HG03025 (cell line): ENCODE data around the gene SUPT4H1.
A peak's percentile ranks its signal among the peaks of the same experiment; 100 is the strongest.

Experiments used
- ATAC-seq: cut with Tn5 transposase; IDR thresholded peaks from one replicate; pipeline ENCODE4 v1.9.1; 2021; ENCODE audit warnings: mild to moderate bottlenecking, moderate library complexity; ENCODE audit not compliant: unreplicated experiment, low FRiP score

Gene SUPT4H1

DNA sequence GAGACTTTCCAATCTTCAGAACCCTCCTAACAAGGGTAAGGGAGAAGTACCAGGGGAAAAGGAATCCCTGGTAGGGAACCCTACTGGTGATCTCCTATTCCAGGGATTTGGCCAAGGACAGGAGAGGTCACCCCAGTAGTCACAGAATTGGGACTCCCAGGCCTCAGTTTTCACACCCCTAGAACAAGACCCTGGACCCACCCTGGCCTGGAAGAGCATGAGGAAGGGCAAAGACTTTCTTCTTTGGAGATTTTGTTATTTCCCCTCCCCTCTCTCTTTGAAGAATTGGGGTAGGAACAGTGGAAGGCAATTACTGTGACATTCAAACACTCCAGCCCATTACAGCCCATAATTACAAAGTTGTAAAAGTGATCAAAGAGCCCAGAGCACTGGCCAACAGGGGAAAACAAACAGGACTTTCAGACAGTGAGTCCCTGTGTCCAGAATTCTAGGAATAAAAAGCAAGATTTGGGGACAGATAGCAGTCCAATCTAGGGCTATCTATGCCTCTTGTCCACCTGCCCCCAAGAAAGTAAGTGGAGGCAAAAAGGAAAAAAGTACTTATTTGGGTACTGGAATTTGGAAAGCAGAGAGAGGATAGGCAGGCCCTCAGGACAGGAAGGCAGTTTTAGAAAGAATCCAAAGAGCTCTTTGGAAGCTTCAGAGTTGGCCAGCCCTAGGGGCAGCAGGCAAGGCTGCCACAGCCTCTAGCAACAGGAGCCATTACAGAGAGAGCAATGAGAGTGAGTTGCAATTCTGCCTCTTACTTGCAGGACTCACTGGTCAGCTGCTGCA is 13.4 kb upstream of the SUPT4H1 start:
- no peak for ATAC-seq

DNA sequence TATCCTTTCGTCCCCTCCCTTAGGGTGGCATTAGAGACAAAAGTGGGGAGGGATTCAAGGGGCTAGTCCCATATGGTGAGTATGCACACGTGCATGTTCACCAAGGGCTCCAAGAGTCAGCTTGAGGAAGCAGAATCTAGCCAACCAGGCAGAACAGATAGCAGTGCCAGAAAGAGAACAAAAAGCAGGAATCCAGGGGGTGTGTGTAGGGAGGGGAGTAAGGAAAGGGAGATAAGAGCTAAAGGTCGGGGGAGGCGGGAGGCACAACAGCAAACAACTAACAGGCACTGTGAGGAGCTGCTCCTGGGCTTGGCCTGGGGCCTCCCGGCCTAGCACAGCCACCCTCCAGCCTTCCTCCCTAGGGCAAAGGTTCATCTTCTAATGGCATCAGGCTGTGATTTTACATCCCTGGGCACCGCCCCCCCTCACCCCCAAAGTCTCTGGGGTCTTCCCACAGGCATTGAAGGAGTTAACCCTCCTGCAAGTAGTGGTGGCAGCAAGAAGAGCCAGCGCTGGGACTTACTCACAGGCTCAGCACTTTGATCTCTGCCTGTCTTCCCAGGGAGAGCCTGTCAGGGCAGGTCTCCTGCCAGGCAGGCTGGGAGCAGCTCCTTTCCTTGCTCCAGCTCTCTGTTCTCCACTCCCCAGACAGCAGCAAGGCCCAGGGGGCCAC is 12.4 kb upstream of the SUPT4H1 start:
- ATAC-seq = no peak

DNA sequence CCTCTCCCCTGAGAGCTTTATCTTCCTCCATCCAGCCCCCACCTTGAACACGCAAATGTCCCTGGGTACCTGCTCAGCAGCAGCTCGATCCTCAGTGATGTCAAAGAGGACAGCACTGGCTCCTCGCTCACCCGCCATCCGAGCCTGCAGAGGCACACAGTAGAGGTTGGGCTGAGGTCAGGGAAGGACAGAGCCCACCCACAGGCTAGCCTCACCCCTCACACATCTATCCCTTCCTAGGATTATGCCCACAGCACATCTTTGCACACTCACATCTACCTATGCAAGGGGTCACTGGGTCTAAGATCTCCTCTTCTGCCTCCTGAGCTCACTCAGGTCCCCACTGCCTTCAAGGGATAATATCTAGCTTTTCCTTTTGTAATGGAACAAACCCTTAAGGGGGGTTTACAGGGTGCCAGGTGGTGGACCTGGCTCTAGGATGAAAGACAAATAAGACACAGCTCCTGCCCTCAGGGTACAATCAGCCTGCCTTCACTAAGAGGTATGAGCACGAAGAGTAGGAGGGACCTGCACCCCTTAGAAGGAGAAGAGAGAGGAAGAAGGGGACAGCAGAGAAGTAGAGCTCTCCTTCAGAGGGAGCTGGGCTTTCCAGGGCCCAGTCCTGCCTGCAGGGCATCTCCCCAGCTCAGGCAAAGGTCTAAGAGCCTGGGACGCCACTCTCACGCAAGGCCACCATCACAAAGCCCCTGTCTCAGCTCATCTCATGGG is 11.6 kb upstream of the SUPT4H1 start:
- ATAC-seq = no peak

DNA sequence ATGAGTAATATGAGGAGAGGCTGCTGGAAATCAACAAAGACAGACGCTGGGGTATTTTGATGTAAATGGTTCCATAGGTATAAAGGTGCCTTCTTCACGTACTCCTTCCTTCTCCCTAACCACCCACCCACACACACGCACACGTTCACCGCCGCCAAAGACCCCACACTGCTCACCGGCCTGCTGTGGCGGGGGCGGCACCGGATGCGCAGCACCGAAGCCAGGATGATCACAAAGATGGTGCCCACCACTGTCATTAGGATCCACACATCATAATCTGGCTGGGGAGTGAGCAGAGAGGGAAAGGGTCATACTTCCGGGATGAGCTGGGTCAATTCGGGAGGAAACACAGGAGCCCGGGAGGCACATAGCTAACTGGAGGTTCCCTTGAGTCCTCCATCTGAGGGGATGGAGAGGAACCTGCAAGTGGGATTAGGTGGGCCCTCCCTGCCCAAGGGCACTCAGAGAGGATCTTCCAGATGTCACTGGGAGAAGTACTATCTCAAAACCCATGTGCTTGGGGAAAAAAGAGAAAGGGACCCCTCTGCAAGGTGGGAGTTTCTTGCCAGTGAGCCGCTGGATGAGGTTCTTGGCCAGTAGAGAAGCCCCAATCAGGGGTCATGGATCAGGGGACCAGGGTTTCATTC is 10.5 kb upstream of the SUPT4H1 start:
- ATAC-seq = no peak

DNA sequence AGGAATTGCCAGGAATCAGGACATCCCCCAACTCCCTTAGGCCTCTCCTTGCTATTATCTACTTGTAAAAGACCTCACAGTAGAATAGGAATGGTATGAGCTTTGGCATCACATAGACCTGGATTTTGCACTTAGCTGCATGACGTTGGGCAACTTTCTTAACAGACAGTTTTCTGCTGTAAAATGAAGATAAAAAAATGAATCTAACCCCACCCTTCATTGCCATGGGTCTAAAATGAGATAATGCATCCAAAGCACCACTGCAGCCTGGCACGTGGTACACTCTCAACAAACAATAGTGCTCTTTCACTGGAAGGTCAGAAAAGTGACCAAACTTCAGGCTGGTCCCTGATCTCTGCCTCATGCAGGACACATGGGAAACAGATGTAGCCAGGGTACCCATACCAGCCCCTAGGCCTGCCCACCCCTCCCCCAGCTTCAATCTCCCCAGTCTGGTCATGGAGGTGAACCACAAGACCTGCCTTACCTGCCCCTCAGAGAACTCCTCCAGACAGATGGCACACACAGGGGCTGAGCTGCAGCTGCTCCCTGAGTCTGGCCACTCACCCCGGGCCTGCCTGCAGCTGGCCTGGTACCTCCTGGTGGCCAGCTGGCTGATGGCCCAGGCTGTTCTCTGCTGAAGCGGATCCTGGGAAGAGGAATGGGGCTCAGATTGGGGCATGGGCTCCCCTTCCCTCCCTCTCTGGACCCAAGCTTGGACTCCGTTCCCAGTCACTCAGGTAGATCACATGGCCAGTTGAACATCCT is 8.5 kb upstream of the SUPT4H1 start:
- ATAC-seq = no peak

DNA sequence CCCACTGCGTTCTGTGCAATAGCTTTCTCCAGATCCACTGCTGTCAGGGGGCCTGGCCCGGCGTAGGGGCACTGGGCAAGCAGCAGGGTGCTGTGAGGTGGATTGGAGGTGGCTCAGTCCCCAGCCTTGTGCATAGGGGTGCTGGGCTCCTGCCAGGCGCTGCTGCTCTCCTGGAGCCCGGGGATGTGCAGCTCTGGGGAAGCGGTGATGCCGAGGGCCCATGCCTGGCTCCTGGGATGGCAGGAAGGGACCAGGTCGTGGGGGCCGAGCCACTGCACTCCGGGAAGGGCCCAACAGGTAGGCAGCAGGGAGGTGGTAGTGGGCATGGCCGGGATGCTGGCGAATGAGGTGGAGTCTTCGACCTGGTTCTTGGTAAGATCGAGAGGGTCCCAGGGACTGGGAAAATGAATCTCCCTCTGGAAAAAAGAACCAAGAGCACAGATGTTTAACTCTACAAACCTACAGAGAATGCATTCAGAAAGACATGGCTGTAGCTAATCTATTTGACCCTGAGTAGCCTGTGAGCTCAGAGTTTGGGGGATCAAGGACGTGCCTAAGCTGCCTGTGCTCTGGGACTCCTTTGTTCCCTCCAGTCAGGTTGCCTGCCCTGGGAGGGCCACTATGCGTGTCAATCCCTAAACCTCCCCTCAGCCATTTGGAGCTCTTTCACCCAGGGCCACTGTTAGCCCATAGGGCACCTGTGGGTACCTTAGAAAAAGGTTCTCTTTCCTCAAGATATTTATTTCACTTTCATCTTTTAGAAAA is 6.6 kb upstream of the SUPT4H1 start:
- no peak for ATAC-seq

DNA sequence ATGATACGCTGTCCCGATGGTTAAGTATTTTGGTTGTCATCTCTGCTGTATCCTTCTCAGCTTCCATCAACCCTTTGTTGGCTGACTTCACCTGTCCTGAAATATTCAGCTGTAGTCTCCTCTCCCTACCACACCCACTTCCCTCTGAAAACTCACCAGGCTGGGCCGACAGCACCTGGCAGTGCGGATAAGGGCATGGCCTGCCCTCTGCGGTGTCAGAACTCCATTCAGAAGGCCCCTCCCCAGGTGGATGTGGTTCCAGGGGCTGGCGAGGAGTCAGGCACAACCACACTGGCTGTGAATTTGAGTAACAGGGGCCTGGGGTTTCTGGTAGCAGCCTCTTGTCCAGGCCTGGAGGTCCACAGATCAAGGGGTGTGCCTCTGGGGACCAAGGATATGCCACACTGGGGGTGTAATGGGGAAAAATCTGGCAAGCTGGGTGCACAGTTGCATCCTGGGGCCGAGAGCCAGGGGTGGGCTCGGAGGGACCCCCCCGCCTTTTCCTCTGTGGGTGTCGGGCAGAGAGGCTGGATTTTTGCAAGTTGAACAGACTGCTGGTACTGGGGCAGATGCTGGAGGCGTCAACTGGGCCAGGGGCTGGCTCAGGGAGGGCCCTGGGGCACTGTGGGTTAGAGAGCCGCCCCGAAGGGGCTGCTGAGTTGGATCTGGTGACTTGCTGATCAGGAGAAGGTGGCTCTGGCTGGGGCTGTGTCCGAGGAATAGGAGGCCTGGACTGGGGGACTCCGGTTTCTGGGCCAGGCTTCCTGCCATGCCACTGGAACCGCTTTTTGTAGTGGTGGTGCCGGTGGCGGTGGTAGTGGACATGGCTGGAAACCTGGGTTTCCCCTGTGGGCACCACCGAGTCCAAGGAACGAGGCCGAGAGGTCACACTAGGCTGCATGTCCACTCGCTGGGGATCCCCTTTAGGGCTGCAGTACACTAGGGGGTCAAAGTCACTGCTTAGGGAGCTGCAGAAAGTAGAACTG is 5.6 kb upstream of the SUPT4H1 start:
- no peak for ATAC-seq

DNA sequence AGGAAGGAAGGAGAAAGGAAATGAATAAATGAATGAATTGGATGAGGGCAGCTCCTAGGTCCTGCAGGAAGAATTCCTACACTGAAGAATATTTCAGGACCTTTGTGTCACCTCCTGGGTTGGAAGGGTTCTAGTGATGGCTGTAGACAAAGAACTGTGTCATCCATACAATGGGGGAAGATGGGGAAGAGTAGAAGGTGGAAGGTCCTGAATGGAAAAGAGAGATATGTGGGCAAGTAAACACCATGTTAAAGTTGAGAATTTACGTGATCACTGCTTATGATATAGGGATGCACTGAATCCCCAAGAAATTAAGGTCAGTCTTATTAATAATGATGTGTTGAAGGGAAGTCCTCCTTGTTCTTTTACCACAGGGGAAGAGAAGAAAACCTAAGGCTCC is 4.2 kb upstream of the SUPT4H1 start:
- no peak for ATAC-seq

DNA sequence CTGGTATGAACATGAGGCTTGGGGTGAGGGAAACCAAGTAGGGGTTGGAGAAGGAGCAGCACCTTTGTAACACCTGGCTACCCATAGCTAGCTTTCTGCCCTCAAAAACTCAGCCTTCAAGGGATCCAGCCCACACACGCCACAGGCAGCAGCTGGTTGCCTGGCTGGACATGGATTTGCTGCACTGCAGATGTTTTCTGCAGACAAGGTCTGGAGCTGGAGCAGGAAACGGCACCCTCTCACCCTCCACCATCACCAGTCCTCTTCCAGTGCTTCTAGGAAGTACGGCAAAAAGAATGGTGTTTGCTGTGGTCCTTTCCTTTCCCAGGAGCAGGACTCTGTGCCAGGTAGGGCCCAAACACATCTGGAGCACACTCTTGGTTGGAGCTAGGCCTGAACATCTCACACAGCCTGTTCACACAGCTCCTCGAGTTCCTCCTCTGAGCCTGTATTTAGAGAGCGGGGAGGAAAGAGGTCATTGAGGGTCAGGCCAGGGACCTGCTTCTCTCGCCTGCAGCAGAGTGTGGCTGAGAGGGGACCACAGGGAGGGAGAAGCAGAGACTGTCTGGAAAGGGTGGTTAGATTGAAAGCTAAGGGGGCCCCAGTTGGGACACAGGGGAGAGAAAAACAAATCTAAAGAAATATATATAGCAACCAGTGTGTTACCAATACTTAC is 2.7 kb upstream of the SUPT4H1 start:
- no peak for ATAC-seq

DNA sequence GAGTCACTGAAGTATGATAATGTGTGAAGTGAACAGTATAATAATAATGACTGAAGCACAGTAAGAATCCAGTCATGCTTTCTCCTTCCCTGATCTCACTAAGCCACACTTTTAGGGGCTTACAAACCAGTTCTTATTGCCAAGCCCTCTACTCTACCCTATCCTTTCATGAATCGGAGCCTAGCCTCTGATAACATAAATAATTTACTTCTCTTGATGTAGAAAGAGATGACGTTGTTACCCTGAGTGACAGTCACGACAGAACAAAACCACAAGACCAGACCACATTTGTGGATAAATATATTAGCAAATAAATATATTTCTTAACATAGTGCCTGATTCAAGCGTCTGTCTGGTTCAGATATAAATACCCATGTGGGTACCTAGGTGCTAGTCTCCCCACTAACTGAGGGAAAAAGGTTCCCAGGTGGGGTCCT is 1.4 kb upstream of the SUPT4H1 start:
- ATAC-seq = no peak

DNA sequence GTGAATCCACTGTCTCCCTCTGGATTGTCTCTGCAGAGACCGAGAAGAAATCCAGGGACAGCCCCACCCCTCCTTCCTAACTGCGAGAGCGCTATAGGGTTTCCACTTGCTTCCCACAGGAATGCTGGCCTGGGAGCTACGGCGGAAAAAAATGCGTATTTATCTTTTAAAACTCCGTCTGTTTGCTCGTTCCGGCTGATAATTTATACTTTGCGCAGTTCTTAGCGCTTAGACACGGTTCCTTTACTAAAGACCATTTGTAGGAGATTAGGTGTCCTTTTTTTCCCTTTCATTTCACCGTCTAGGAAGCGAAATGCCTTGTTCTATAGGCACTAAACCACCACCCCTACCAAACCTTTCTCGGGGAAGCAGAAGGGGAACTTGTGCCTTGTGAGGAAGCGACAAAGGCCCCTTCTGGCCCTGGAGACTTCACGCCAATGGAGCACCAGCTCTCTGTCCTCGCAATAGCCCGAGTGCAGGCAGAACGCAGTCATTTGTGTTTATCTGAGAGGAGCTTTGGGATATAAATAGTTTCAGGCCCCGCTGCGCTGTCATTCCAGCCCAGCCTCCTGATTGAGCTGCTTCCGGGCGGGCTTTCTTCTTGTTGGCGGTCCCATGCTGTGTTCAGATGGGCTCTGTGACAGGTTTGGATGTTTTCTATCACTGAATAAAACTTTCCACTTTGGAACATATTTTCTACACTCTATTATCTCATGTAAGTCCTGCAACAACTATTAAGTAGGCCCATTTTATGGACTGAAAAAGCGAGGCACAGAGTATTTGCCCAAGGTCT is 791 bp upstream of the SUPT4H1 start:
- ATAC-seq = no peak

DNA sequence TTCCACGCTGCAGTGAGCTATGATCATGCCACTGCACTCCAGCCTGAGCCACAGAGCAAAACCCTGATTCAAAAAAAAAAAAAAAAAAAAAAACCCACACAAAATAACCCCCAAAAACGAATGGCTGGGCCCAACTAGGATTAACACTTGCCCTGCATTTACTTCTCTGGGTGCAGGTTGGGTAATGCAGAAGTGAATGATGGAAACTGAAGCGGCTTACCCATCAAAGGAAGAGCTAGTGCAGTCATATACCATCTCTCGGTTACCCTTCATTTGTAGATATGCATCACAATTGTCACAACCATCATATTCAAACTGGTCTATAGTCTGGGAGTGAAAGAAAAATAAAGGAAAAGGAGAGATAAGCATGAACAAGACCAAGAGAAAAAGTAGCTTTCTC is 819 bp downstream of the SUPT4H1 start:
- no peak for ATAC-seq

DNA sequence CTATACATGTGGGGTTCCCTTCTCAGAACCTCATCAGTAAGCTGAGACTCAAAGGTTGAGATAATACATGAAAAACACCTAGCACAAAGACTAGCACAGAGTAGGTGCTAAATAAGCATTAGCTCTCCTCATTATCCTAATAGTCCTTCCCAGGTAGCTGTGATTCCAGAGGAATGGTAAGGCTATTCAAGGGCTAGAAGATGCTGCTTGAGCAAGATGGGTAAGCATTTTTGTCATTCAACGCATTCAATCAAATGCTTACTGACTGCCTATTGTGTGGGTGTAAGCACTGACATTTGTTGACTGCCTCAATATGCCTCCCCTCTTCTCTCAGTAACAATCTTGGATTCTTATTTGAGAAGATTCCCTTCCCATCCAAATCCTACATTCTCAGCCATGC is 4.0 kb downstream of the SUPT4H1 start:
- ATAC-seq = no peak

DNA sequence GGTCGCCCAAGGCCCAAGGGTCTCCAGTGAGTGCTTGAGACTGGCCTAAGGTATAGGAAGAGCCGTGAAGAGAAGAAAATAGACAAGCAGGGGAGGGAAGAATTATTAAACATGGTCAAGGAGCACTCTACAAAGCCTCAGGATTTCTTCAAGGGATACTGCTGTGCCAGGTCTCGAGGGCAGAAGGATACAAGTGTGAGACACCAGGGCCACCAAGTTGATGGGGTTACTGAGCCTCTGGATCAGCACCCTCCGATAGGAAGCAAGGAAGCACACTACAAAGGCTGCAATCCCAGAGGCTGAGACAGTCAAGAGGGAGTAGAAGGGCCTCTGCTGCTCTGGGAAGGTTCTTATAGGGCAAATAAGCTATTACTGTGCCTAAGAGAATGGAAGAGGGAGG is 6.5 kb downstream of the SUPT4H1 start:
- ATAC-seq = no peak

DNA sequence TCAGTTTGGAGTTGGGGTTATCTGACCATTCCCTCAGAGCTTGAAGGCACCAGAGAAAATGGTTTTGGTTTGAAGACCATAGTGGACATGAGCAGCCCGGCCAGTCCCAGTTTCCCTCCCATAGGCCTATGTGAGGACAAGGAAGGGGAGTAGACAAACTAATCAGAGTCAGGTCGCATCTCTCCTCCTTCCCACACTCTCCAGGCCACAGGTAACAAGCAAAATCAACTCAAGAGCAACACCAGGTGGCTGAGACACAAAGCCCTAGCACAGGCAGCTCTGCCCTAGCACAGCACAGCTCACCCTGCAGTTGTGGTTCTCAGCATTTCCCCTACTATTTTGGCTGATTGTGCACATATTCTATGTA is 7.2 kb downstream of the SUPT4H1 start:
- ATAC-seq = peak; percentile 35

DNA sequence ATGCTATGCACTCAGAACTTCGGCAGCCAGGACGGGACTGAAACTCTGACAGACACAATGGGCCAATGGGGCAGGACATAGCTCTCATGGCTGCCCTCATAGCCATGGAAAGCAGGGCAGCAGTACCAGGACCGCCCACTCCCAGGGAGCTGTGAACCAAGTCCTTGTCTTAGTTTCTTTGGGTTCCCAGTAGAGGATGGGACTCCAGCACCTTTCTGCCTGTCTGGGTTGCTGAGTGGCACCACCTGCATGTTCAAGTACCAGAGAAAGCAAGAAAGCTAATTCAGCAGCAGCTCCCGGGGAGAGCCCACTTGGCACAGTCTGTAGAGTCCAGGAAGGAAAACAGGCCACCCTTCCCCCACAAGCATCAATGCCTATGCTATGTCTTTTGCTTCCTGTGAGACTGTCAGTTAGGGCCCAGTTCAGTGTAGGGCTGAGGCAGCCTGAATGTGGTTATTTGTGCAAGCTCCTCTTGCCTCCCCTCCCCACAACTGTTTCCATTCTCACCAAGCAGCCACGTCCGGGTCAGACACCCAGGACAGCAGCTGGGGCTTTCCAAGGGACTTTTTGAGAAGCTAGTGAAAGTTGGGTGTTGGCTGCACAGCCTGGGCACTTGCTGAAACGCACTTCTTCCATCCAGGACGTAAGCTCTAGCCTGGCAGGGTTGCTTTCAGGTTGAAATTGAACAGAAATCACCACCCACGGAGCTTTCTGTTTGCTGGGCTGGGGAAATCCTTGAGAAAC is 7.8 kb downstream of the SUPT4H1 start:
- peak; percentile 73 for ATAC-seq
